HFFc6 (cell line): ENCODE data around the gene REPIN1. TPM values are rescaled to one million over a fixed set of nuclear protein-coding genes. Genes with fewer than 3 reads are reported as not detected.

ENCODE experiments used
- DNase-seq: peaks from one replicate; pipeline ENCODE4 v3.0.0-alpha.2; 2018
- H3K27ac Mint-ChIP-seq: 2 replicates; pipeline ENCODE4 v1.8.0; 2020; ENCODE audit warnings: mild to moderate bottlenecking, mixed read lengths
- H3K27me3 Mint-ChIP-seq: 2 replicates; pipeline ENCODE4 v1.8.0; 2021; ENCODE audit warnings: mild to moderate bottlenecking, moderate library complexity, mixed read lengths; ENCODE audit not compliant: insufficient read depth
- H3K36me3 Mint-ChIP-seq: 2 replicates; pipeline ENCODE4 v1.8.0; 2021; ENCODE audit warnings: low read depth, mixed read lengths
- H3K4me1 Mint-ChIP-seq: 2 replicates; pipeline ENCODE4 v1.8.0; 2020; ENCODE audit warnings: low read depth, mixed read lengths
- H3K4me3 Mint-ChIP-seq: 2 replicates; pipeline ENCODE4 v1.8.0; 2020; ENCODE audit warnings: mild to moderate bottlenecking, moderate library complexity, mixed read lengths
- H3K9me3 Mint-ChIP-seq: 2 replicates; pipeline ENCODE4 v1.8.0; 2020; ENCODE audit warnings: mild to moderate bottlenecking, mixed read lengths
- total RNA-seq, 6 experiments: library from RNA; stranded (reverse); fragmentation: NEBNext Ultra II Directional; extraction: Animal tissue kit (Norgen Biotek cat#: 25700); gene quantifications; 2 replicates in 1 of 6; 3 replicates in 5 of 6; pipeline ENCODE4 v1.2.3, GENCODE V29; 2021
- TF ChIP-seq, protein P1 (sequence below): fragments of 200-600 bp; sonication (generic); IDR thresholded peaks from 2 replicates; pipeline ENCODE4 v1.5.0; 2021; ENCODE audit warnings: antibody characterized with exemption, mild to moderate bottlenecking

REPIN1 gene
- total RNA-seq, 6 experiments from 2014 or later: 68.8 to 78.3 (median 75.5) TPM

DNA sequence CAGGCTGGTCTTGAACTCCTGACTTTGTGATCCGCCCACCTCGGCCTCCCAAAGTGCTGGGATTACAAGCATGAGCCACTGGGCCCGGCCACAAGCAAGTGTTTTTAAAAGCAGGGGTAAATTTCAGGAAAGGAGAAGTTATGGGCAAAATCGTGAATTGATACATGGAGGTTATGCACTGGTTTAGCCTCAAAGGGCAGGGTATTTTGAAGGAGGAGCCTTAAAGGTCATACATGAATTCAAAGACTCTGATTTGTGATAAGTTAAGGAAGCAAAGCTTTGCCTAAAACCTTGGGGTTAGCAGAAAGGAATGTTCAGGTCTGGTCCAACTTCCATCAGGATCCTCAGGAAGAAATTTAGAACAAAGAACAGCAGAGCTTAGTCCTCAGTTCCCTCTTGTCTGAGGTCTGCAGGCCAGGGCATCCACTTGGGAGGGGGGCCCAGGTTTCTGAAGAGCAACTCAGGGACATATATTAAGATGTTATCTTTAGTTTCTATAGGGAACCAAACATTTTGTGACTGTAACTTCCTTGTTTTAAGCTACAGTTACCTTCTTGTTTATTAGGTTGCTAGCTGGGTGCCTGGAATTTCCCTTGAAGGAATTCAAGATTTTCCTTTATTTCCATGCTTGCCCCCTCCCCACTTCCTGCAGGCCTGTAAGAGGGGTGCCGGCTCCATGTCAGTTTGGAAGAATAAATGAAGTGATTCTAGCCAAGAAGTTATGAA lies 2.8 kb upstream of the REPIN1 start:
- Mint-ChIP-seq H3K36me3 (peaks cover 3% of the 10 kb centered on the region), H3K4me1 (peaks cover 14% of the 10 kb centered on the region), H3K27me3 (peaks cover 3% of the 10 kb centered on the region; the same call in 1 of the 2 replicates), H3K27ac (no peak overlapping the region), H3K9me3 (no peaks in the 10 kb centered on the region), H3K4me3 (no peak overlapping the region)
- DNase-seq: no peak
- TF ChIP-seq, protein P1, sequence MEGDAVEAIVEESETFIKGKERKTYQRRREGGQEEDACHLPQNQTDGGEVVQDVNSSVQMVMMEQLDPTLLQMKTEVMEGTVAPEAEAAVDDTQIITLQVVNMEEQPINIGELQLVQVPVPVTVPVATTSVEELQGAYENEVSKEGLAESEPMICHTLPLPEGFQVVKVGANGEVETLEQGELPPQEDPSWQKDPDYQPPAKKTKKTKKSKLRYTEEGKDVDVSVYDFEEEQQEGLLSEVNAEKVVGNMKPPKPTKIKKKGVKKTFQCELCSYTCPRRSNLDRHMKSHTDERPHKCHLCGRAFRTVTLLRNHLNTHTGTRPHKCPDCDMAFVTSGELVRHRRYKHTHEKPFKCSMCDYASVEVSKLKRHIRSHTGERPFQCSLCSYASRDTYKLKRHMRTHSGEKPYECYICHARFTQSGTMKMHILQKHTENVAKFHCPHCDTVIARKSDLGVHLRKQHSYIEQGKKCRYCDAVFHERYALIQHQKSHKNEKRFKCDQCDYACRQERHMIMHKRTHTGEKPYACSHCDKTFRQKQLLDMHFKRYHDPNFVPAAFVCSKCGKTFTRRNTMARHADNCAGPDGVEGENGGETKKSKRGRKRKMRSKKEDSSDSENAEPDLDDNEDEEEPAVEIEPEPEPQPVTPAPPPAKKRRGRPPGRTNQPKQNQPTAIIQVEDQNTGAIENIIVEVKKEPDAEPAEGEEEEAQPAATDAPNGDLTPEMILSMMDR: no peak

DNA sequence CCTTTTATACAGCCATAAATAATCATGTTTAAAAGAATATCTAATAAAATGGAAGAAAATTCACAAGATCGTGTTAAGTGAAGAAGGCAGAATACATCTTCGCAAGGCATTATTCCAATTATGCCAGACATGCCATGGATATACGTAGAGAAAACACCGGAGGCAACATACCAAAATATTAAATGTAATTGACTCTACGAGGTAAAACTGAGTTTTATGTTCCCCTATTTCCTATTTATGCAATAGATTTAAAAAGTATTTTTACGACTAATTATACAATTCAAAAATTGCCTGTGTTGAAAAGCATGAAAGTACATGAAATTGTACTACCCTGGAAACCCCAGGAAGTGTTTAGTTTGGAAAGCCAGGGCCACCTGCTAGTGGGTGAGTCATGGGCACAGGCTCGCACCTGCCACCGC lies 936 bp upstream of the REPIN1 start:
- no peaks in the 10 kb centered on the region for H3K9me3 Mint-ChIP-seq

DNA sequence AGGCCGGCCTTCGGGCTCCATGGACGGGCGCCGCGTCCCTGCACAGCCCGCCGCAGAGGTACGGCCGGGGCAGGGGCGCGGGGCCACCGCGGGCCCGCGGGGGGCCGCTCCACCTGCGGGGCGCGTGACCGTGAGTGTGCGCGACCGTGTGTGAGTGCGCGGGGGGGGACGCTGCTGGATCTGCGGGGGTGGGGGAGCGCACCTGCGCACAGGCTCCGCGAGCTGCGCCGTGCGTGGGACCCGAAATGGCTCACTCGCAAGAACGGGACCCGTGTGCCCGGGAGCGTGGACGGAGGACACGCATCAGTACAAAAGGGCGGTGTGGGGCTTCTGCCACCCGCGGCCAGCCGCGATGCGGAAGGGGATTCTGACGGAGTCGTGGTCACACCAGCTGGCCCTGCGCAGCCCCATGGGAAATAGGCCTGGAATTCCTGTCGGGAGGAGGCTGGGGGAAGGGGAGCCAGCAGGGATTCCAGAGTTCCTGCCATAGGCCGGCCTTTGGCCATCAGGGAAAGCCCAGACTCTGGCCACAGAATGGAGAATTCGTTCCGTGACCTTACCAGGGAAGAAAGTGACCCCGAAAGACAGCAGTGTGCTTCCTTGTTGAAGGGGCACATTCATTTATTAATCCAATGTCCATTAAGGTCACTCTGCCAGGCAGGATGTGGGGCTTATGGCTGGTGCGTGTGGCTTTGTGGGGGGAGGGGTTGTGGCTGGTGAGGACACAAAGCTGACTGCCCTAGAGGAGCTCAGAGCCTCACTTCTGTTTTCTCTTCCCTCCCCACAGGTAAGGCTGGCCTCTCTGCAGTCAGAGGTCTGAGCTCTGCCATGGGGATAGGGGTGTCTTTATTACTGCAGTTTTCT lies 494 bp downstream of the REPIN1 start:
- peaks cover 16% of the 10 kb centered on the region for H3K4me1 Mint-ChIP-seq
- peaks cover 6% of the 10 kb centered on the region for H3K27me3 Mint-ChIP-seq
- H3K4me3 Mint-ChIP-seq: peak overlapping the region; percentile 96
- DNase-seq: peak; percentile 41
- TF ChIP-seq, protein P1: no peak
- H3K27ac Mint-ChIP-seq: peak overlapping the region; percentile 98
- H3K9me3 Mint-ChIP-seq: no peaks in the 10 kb centered on the region
- H3K36me3 Mint-ChIP-seq: peaks cover 5% of the 10 kb centered on the region

More for the DNA sequence above, 936 bp upstream of the REPIN1 start:
- Mint-ChIP-seq H3K4me1 (peaks cover 16% of the 10 kb centered on the region), H3K4me3 (peak overlapping the region; percentile 68), H3K36me3 (peaks cover 5% of the 10 kb centered on the region), H3K27me3 (peaks cover 4% of the 10 kb centered on the region), H3K27ac (peak overlapping the region; percentile 62; the same call in 1 of the 2 replicates)
- DNase-seq: no peak
- TF ChIP-seq, protein P1: no peak

DNA sequence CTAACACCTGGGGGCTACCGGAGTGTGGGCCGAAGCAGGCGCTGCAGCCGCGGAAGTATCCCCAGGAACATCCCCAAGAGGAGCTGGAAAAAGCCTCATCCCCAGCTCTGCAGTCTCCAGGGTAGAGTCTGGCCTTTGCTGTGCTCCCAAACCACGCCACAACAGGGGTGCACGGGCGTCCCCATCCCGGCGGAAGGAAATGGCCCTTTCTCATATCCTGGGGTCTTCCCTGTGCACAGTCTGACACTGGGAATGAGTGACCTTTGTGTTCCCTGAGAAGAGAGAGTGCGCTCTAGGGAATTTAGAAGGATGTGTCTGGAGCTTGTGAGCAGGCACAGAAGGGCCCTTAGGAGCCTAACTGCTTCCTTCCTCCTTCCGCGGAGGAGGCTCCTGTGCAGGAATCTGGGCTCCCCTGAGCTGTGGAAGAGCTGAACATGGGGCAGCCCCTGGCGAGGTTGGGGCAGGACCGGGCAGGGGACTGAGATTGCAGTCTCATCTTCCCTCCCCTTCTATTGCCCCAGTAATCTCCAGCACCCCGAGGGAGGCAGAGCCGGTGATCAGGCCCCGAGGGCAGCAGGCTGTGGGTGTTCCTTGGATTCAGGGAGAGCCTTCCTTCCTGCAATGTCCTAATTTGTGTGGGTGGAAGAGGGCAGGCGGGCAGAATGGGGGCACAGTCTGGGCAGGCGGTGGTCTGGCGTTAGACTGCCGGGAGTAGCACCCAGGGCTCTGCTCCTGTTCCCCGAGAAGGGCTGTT lies 1.3 kb downstream of the REPIN1 start:
- Mint-ChIP-seq H3K27me3 (peaks cover 6% of the 10 kb centered on the region), H3K27ac (peak overlapping the region; percentile 98), H3K36me3 (peaks cover 5% of the 10 kb centered on the region), H3K9me3 (no peaks in the 10 kb centered on the region), H3K4me3 (peak overlapping the region; percentile 96), H3K4me1 (peaks cover 16% of the 10 kb centered on the region)
- DNase-seq: no peak
- TF ChIP-seq, protein P1: no peak

DNA sequence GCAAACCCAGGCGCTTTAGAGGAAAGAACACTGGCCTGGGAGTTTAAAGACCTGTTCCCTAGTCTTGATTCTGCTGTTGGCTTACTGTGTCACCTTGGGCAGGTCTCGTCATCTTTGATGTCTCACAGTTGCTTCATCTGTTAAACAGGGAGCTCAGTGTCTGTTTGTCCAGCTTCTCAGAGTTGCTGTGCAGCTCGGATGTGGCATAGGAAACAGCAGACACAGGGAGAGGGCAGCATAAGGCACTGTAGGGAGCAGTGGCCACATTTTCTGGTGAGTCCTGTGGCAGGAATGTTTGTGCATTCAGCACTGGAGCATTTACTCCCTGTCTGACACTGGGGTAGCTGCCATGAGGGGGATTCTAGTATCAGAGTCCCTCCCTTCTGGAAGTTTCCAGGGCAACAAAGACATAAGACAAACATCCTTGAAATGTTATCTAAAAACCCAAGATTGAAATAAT lies 2.0 kb downstream of the REPIN1 start:
- Mint-ChIP-seq H3K36me3 (peaks cover 5% of the 10 kb centered on the region), H3K27ac (peak overlapping the region; percentile 98), H3K9me3 (no peaks in the 10 kb centered on the region), H3K4me3 (peak overlapping the region; percentile 96), H3K4me1 (peaks cover 16% of the 10 kb centered on the region), H3K27me3 (peaks cover 6% of the 10 kb centered on the region)
- TF ChIP-seq, protein P1: 0 out of 2 replicates have a peak, but pooled peaks have one; percentile 10
- DNase-seq: peak; percentile 72
